Activated CD4-positive, CD25-positive, alpha-beta regulatory T cell treated with anti-CD3 and anti-CD28 coated beads, Interleukin-2, amount 50 U/mL, for 24 hours (primary cell): ENCODE results near the gene ZNF555.
A peak's percentile ranks its signal among the peaks of the same experiment; 100 is the strongest.

ENCODE experiments used
- ATAC-seq, 2 donors: fragments of 150-1000 bp; cut with Tn5 transposase; one replicate each; pipeline ENCODE4 v1.10.0; 2021; ENCODE audit warnings: mild to moderate bottlenecking in 1 of 2, moderate library complexity in 1 of 2

Gene ZNF555

DNA sequence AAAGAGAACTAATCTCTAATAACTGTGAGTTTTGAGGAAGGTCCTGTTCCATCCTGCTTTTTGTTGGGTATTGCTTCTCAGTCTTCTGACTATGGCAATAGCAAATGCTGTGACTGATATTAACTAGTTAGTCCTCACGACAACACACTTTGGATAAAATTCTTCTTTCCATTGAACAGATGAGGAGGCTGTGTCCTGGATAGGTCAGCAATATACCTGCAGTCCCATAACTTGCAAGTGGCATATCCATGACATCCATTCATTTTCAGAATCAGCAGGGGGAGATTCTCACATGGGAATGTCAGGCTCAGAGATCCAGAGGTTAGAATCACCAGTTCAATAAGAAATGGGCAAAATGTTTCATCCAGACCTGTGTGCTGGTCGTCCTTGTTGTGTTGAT lies 14.3 kb upstream of the ZNF555 start:
- no peak for ATAC-seq

DNA sequence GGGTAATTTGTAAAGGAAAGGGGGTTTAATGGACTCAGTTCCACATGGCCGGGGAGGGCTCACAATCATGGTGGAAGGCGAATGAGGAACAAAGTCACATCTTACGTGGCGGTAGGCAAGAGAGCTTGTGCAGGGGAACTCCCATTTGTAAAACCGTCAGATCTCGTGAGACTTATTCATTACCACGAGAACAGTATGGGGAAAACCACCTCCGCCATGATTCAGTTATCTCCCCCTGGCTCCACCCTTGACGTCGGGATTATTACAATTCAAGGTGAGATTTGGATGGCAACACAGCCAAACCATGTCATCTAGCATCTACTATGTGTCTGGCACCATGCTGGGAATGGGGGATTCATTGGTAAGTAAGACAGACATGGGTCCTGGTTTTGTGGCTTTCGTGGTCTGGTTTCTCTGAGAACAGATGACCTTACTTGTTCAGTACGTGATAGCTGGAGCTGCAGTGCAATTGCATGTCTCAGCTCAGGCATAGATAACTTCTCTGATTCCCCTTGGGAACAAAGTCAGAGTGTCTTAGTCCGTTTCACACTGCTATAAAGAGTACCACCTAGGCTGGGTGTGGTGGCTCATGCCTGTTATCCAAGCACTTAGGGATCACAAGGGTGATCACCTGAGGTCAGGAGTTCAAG lies 13.3 kb upstream of the ZNF555 start:
- no peak for ATAC-seq

DNA sequence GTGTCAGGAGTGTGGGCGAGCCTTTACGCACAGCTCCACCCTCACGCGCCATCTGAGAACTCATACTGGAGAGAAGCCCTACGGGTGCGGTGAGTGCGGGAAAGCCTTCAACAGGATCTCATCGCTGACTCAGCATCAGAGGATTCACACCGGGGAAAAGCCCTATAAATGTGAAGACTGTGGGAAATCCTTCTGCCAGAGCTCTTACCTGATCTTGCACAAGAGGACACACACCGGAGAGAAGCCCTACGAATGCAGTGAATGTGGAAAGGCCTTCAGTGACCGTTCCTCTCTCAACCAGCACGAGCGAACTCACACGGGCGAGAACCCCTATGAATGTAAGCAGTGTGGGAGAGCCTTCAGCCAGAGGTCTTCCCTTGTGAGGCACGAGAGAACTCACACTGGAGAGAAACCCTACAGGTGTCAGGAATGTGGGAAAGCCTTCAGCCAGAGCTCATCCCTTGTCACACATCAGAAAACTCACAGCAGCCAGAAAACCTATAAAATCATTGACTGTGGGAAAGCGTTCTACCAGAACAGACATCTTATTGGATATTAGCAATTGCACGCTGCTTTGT lies 6.9 kb upstream of the ZNF555 start:
- no peak for ATAC-seq

DNA sequence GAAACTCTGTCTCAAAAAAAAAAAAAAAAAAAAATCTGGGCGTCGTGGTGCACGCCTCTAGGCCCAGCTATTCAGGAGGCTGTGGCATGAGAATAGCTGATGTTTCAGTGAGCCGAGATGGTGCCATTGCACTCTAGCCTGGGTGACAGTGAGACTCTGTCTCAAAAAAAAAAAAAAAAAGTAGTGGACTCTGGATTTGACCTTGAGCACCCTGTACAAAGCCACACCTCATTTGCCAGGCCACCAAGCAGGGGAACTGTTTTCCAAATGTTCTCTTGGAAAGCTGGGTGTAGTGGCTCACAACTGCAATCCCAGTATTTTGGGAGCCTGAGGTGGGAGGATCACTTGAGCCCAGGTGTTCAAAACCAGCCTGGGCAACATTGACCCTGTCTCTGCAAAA lies 3.8 kb upstream of the ZNF555 start:
- ATAC-seq = no peak

DNA sequence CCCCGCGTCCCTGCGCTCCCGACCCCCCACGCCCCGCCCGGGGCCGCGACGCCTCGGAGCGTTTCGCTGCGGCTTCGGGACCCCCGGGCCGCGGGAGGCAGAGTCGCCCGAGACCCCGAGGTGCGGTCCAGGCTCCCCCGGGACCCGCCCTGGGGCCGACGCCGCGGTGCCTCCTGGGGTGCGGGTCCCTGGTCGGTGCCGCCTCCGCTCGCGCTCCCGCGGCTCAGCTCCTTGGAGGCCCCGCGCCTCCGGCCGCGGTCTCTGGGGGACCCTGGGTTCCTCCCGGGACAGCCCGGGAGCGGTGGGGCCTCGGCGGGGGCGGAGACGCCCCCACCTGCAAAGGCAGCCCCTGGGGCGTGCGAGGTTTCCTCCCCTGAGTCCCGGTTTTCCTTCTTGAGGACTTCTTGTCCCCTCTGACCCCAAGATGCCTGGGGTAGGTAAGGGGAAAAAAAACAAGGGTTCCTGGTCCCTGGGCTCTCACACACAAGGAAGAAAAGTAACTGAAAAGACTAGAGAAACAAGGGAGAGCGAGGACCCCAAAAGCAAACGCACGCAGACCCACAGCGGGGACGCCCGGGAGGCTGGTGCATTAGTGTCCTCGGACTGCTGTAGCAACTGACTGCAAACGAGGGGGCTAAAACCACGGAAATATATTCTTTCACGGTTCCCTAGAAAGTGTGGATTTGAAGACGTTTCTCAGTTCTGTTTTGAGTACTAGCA lies 740 bp downstream of the ZNF555 start:
- ATAC-seq = no peak

DNA sequence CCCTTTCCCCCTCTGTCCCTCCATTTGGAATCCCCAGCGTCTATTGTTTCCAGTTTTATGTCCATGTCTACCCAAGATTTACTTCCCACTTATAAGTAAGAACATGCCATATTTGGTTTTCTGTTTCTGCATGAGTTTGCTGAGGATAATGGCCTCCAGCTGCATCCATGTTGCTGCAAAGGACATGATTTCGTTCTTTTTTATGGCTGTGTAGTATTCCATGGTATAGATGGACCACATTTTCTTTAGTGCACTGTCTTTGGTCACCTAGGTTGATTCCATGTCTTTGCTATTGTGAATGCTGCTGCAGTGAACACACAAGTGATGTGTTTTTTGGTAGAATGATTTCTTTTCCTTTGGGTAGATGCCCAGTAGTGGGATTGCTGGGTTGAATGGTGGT lies 3.8 kb downstream of the ZNF555 start:
- no peak for ATAC-seq

DNA sequence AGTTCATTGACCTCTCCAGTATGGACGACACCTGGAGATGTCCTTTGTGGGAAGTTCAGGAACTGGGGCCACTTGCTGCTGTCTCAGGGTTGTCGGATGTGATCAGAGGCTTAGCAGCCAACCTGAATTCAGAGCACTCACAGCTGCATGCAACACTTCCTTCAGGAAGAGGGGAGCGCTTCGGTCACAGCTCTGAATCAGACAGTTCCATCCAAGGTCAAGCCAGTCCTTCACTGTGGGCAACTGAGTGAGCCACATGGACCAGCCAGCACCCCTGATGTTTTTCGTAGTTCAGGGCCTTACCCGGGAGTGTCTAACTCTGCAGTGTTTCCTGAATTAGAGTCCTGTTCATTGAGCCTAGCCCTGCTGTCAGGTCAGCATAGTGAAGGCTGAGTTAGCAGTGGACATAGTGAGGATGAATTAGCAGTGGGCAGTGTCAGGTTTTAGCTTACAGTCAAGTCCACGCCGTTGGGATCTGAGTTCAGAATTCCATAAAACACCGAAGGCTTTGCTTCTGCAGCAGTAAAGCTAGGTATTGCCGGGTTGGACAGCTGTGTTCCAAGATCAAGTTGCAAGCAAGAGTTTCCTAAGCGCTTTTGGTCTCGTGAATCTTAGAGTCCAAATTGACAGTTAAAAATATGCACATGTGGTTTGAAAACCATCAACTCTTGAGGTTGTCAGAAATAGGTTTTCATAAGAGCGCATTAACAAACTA lies 5.1 kb downstream of the ZNF555 start:
- ATAC-seq = no peak

DNA sequence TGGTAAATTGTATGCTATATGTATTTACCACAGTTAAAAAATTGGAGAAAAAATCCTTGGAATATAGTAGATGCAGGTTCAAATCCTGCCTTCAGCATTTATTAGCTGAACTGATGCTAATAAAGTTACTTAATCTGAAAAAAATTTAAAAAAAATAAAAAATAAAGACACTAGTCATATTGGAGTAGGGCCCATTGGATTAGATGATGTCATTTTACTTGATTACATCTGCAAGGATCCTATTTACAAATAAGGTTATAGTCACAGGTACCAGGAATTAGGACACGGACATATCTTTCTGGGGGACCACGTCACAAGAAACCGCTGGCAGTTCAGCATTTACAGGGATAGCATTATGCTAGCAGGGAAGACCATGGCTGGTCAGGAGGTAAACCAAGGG lies 6.2 kb downstream of the ZNF555 start:
- ATAC-seq = no peak

DNA sequence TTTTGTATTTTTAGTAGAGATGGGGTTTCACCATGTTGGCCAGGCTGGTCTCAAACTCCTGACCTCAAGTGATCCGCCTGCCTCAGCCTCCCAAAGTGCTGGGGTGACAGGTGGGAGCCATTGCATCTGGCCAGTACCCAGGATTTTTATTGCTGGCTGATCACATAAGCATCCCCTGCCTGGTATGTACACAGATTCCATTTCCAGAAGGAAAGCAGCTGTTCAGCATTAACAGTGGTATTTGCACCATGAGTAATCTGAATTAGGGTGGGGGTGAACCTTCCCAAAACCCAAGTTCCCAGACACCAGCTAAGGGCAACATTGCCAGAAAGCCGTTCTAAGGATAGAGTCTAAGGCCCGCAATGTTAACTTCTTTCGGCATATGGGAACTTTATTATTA lies 7.3 kb downstream of the ZNF555 start:
- no peak for ATAC-seq

DNA sequence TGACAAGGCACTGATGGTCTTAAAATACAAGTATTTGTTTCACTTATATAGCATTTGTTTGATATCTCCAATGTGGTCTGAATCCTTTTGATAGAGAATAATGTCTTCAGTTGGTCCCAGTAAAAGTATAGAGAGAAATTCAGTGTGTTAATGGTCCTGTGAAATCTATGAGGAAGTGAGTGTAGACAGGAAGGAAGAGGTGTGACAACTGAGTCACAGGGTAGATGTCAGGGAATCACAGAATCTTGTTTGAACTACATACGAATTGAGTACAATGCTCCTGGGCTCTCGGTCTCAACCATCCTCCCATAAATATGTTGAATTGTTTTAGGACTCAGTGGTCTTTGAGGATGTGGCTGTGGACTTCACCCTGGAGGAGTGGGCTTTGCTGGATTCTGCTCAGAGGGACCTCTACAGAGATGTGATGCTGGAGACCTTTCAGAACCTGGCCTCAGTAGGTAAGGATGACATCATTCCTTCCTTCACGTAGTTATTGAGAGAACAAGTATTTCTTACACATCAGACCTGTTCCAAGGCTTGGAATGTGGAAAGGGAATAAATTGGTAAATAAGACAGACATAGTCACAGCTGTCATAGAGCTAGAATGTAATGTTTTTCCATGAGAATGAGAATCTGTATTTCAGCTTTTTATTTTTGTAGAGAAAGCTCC lies 9.1 kb downstream of the ZNF555 start:
- ATAC-seq = no peak

DNA sequence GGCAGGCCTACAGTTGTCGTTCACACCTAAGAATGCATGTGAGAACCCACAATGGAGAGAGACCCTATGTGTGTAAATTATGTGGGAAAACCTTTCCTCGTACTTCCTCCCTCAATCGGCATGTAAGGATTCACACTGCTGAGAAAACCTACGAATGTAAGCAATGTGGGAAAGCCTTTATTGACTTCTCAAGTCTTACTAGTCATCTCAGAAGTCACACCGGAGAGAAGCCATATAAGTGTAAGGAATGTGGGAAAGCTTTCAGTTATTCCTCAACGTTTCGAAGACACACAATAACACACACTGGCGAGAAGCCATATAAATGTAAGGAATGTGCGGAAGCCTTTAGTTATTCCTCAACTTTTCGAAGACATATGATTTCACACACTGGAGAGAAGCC lies 11.3 kb downstream of the ZNF555 start:
- ATAC-seq = no peak

DNA sequence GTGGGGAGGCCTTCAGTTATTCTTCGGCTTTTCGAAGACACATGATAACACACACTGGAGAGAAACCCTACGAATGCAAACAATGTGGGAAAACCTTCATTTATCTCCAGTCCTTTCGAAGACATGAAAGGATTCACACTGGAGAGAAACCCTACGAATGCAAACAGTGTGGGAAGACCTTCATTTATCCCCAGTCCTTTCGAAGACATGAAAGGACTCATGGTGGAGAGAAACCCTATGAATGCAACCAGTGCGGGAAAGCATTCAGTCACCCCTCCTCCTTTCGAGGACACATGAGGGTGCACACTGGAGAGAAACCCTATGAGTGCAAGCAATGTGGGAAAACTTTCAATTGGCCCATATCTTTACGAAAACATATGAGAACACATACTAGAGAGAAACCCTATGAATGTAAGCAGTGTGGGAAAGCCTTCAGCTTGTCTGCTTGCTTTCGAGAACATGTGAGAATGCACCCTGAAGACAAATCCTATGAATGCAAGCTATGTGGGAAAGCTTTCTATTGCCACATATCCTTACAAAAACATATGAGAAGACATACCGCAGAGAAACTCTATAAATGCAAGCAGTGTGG lies 11.8 kb downstream of the ZNF555 start:
- no peak for ATAC-seq

DNA sequence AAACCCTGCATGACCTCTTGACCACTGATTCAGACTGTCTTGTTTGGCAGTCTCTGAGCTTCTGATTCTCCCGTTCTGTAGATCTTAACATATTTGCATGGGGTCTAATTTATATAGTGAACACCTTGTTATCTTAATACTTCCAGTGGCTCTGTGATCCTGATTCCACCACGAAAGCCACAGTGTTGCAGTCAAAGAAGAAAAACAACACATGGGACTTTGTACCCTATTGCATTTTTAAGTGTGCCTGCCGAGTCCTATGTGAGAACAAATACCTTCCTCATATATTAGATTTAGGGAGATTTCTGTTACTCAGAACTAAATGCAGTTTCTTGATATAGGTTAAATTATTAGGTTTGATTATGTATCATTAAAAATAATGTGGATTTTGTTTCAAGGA lies 13.6 kb downstream of the ZNF555 start:
- ATAC-seq = no peak

DNA sequence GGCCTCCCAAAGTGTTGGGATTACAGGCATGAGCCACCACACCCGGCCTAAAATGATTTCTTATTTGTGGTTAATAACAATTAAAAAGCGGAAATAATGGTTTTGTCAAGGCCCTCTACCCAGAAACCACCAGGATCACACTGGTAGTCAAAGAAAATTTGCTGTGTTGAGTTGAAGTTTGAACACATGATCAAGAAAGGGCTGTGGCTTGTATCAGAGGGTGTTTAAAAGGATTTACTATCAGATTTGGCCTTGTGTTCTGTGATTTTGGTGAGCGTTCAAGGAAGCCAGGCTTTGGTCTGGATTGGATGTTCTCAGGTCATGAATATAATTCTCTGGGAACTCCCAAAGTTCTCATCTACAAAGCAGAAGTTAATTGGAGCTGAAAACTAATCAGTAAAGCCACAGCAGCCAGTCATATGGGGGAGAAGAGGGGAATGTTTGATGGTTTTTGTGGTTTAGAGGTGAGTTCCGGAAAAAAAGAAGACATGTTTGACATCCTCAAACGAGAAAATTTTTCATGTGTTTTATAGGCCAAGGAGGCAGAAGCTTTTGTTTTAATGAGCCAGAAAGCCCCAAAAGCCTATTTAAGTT lies 15.3 kb downstream of the ZNF555 start:
- peak; percentile 43 to 44 for ATAC-seq

DNA sequence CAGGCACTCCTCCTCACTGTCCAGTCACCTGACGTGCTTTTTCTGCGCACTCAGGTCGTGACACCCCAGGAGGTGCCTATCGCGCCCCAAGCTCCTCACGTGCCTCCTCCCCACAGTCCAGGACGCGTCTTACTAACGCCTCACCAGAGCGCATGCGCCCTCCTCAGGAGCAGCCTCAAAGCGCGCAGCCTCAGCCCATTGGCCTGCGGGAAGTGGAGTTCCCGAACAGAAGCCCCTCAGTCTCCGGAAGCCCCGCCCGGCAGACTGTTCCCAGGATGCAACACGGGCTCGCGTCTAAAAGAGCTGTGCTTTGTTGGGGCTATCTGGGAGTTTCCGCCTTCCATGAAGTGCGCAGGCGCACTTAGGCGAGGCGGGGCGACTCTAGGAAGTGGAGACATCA lies 17.6 kb downstream of the ZNF555 start:
- ATAC-seq = no peak

DNA sequence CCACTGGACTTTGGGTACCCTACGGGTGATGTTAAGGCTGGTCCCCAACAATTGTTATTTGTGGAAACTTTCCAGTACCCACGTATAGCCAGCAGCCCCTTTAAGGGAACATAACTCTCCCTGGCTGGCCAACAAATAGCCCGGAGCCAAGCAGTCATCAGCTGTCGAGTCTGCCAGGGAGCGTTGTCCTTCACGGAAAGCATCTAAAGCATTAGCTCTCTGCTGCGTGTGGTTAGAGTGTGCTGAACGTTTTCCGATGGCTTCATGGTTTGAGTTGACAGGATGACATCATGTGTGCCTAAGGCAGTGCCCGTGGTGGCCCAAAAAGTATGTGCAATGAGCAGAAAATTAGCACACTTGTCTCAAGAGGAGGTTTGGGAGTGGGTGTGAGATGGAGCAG lies 22.5 kb downstream of the ZNF555 start:
- ATAC-seq = no peak

DNA sequence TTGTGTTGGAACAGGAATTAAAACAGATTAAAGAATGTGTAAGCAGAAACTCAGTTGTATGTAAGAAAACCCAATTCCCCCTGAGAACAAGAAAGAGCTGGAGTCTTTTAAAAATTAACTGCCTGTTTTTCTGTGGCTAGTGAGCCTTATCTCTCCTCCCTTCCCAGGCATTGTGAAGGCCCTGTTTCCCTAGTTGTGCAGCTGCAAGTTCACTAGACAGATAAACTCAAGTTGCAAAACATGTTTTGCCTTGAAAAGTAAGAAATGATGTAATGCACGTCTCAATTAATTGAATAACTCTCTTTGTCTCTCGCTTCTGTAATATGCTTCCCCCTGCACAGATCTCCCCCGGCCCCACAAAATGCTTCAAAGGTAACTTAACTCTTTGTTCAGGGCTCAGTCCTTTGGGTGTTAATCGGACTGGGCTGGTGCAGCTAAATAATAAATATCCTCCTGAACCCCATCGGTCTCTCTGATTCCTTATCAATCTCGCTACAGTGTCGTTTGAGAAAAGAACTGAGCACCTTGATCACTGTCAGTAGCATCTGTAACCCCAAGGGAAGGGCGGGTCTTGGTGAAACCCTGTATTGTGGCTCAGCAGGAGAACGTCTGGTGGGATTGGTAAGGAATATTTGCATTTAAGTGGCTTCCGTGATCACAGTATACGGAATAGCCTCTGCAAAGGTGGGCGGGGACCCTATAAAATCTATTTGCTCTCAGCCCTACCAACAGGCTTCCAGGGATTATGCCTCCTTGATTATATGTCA lies 24.2 kb downstream of the ZNF555 start:
- no peak for ATAC-seq

DNA sequence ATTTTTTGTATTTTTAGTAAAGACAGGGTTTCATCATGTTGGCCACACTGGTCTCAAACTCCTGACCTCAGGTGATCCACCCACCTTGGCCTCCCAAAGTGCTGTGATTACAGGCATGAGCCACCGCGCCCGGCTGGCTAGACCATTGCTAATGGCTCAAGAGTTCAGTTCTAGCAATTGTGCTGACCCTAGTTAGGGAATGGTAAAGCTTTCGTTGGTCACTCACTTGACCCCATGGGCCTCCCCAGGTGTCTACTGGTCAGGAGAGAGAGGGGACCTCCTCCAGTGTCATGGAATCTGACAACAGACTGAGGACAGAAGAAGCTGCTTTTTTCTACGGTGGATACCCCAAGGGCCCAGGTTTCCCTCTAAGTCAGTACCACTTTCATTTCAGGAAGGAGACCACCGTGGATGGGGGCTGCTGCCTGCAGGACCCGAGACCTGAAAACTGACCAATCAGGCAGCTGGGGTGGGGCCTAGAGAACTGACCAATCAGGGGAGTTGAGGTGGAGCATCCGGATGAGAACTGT lies 25.3 kb downstream of the ZNF555 start:
- no peak for ATAC-seq

DNA sequence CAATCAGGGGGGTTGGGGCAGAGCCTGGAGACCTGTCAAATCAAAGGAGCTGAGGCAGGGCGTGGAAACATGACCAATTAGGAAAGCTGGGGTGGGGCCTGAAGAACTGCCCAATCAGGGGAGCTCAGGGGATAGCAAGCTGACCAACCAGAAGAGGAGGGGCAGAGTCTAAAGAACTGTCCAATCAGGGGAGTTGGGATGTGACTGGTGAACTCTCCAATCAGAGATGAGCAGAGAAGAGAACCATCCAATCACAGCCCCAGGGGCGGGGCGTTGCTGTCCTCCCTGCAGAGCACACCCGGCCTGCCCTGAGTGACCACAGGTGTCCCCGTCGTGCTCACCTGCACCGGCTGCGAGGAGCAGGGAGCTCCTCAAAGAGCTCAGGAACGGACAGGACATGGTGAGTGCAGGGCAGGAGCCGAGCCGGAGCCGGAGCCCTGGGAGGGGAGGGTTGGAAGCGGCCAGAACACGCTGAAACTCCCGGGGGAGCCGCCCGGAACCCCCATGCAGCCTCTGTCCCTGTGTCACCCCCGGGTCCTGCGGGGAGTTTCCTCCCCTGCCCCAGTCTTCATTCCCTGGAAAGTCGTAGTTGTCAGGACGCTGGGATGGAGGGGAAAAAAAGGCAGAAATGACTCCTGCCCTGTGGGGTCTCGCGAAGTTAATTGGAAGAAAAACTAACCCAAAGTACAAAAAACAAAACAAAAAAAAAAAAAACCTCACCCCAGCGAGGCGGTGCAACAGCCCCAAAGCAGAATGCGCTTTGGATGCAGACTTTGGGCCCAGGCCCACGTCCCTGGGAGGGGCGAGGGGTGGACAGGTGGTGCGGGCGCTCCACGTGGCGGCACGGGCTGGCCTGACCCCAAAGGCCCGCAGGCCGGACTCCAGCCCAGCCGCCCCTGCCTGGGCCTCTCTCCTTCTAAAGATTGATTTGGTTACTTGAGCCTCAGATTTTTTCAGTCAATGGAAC lies 26.0 kb downstream of the ZNF555 start, which contains the start of gene ZNF556:
ZNF556 (plus strand) TSS at position 311 of the 967 bp plus-strand sequence; CDS start at position 398, 87 bp downstream.
- no peak for ATAC-seq

DNA sequence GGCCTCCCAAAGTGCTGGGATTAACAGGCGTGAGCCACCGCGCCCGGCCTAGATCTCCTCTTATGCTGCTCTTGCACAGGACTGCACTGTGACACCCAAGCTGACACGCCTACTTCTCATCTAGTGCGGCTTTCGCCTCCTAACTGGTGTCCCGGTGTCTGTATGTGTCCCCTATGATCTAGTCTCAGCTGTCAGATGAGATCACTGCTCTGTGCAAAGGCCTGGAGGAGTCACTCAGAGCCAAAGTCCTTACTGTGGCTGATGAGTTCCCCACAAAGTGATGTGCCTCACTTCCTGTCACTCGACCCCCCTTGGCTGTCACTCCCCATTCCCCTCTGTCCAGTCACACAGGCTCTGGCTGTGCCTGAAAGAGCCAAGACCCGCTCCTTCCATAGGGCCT lies 28.3 kb downstream of the ZNF555 start:
- ATAC-seq = no peak
